Measurements from ENCODE around the gene CLIC3.
A peak's percentile ranks its signal among the peaks of the same experiment; 100 is the strongest.

CLIC3 gene

DNA sequence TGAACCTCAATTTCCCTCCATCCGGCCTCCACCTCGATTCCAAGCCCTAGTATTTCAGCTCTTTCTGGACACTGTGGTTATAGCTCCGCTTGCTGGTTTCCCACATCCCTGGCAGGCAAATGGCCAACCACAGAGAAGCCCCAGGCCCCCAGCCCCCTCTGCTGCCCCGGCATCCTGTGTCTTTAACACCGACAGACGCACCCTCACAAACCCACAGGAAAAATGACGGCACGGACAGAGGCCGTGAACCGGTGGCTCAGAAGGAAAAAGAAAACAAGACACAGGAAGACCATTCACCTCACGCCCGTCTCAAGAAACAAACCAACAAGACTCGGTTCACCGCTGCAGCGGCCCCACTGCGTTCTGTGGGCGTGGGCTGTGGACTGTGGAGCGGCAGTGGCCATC lies 1.5 kb upstream of the CLIC3 start:
- DNase-seq = no peak

- DNase-seq = no peak
Measured at GRCh38 chr9:136997371-136997770, 1.0 kb upstream of the CLIC3 start.

DNA sequence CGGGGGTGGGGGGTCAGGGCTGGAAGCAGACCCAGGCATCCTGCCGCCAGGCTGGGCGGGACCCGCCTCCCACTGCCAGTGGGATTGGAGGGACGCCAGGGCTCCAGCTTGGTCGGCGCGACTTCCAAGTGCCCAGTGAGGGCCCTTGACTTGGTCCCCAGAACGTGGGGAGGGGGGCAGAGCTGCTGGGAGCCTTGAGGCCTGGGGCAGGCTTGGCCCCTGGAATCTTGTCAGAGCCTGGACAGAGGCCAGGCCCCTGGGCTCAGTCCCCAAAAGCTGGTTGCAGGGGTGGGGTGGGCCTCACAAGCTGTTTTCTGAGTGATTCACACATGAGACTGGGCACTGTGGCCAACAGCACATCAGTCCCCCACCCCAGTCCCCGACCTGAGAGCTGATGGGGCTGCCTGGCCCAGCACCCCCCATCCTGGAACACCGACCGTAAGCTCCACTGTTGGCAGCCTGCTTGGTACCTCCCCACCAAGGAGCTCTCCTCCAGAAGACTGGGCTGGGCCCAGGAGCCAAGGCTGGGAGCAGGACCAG lies 526 bp downstream of the CLIC3 start:
- no peak for DNase-seq

- no peak for DNase-seq
Measured at GRCh38 chr9:136995362-136995761, 1.0 kb downstream of the CLIC3 start.

- DNase-seq = no peak
Measured at GRCh38 chr9:136994888-136995230, 1.5 kb downstream of the CLIC3 start.

DNA sequence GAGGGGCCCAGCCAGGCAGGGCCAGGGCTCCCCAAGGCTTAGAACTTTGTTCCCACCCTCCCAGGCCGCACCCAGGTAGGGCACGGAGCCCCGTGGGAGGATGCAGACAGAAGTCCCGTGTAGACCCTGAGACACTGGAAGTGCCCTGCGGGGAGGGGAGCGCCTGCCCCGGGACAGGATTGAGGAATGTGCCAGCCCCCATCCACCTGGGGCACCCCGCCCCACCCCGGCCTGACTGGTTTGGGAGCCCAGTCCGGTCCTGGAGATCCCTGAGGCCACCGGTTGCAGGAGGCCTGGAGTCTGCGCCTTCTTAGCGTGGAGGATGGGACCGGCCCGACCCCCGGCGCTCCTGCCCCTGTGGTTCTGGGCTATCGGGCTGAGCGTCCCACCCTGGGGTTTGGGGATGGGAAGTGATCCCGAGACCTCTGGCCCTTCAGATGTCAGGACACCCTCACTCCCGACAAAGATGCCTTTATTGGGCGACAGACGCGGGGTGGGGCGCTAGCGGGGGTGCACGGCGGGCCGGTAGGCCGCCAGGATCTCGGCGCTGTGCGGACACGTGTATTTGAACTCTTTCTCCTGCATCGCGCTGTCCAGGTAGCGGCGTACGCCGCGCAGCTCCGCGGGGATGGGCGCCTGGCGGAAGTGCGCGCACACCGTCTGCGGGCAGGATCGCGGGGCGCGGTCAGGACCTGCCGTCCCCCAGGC lies 2.0 kb downstream of the CLIC3 start:
- DNase-seq = no peak

DNA sequence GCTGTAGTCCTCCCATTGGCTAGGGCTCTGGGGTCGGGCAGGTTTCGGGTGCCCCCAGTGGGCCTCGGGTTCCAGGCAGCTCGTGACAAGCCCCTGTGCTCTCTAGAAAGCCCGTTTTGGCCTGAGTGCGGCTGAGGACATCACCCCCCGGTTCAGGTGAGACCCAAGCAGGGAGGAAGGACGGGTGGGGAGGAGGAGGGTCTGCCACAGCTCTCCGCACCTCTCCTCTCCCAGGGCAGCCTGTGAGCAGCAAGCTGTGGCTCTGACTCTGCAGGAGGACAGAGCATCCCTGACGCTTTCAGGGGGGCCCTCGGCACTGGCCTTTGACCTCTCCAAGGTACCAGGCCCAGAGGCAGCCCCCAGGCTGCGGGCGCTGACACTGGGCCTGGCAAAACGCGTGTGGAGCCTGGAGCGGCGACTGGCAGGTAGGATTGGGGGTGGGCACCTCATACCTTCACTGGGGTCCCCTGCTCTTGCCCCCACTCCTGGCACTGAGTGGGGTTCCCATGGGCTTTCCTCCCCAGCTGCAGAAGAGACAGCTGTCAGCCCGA lies 3.5 kb downstream of the CLIC3 start:
- DNase-seq = no peak

DNA sequence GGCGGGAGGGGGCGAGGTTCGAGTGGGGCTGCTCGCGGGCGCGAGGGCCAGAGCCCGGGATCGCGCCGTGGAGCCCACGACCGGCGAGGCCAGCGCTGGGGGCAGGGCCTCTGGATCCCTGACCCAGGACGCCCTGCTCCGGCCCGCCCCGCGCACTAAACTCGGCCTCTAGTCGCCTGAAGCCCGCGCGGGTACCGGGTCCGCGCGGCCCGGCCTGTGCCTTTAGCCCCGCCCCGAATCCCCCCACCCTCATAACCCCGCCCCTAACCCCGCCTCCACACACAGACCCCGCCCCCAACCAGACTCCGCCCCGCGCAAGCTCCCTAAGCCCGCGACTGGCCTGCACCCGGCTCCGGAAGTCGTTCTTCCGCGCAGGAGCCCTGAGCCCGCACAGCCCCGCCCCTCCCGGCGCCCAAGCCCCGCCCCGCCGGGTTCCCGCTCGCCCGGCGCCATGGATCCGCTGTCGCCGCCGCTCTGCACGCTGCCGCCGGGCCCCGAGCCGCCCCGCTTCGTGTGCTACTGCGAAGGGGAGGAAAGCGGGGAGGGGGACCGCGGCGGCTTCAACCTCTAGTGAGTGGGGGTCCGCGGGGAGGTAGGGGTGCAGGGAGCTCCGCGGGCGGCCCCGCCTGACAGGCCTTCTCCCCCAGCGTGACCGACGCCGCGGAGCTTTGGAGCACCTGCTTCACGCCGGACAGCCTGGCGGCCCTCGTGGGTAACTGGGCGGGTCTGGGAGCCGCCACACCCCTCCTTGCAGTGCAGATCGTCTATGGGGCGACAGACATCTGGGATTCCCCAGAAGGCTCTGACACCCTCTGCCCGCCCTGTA lies 4.2 kb downstream of the CLIC3 start, which contains the start of gene PAXX:
Gene PAXX, plus strand, starts transcription at position 430 of the 826 bp plus-strand sequence. Its CDS starts 22 bp downstream, at position 452.
- DNase-seq = peak; percentile 51

GRCh38 chr9:136990242-136990911 lies 6.0 kb downstream of the CLIC3 start:
- DNase-seq = no peak

GRCh38 chr9:136988872-136989271 lies 7.5 kb downstream of the CLIC3 start:
- DNase-seq = no peak

DNA sequence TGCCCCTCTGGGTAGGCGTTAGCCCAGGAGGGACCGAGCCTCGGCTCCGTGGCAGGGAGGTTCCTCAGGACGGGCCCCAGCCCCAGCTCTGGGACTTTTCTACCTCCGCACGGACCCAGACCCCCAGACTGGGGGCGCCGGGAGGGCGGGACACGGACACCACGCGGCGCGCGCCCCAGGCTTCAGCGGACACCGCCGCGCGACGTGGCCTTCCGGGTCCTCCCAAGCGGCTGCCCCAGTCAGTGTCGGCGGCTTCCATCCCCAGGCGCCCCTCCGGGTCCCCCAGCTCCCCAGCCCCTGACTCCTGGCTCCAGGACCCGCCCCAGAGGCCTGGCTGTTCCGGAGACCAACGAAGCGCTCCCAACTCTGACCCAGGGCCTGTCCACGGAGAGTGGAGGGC lies 10.5 kb downstream of the CLIC3 start:
- no peak for DNase-seq

DNA sequence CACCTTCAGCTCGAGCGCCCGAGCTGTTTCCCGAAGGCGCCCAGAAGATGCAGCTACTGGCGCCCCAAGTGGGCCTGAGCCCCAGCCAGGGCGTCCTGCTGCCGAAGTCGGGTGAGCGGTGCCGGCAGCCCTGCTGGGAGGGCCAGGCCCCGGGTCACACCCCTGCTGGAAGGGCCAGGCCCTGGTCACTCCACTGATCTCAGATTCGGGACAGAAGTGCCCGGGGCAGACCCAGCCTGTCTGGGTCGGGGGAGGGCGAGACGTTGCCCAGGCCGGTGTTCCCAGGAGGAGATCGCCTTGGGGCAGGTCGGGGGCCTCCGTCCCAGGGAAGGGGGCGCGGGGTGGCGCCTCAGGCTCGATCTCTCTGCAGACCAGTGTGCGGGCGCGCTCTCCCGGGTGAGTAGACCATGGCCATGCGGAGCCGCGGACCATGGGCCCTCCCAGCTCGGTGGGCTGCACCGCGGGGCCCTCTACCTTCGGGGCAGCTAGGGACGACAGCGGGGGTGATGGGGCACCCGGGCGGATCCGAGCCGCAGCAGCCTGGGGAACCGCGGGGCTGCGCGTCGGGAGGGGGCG lies 11.3 kb downstream of the CLIC3 start:
- no peak for DNase-seq

- DNase-seq = no peak
Measured at GRCh38 chr9:136984464-136985026, 11.8 kb downstream of the CLIC3 start.

- no peak for DNase-seq
Measured at GRCh38 chr9:136983656-136984314, 12.6 kb downstream of the CLIC3 start.

DNA sequence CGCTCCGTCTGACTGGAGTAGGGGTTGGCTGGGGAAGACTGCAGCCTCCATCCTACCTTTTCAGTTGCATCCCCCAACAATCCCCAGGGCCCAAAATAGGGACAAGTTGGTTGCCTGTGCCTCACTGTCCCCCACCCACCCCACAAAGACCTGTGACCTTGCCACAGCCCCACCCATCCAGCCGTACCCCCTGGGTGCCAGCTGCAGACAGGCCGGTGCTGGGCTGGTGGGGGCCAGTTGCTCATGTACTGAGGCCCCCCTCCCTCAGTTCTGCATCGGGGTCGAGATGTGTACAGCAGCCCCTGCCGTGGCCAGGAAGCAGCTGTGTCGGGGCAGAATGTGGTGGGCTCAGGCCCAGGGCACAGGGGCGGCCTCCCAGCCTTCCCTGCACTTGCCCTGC lies 13.2 kb downstream of the CLIC3 start:
- no peak for DNase-seq

DNA sequence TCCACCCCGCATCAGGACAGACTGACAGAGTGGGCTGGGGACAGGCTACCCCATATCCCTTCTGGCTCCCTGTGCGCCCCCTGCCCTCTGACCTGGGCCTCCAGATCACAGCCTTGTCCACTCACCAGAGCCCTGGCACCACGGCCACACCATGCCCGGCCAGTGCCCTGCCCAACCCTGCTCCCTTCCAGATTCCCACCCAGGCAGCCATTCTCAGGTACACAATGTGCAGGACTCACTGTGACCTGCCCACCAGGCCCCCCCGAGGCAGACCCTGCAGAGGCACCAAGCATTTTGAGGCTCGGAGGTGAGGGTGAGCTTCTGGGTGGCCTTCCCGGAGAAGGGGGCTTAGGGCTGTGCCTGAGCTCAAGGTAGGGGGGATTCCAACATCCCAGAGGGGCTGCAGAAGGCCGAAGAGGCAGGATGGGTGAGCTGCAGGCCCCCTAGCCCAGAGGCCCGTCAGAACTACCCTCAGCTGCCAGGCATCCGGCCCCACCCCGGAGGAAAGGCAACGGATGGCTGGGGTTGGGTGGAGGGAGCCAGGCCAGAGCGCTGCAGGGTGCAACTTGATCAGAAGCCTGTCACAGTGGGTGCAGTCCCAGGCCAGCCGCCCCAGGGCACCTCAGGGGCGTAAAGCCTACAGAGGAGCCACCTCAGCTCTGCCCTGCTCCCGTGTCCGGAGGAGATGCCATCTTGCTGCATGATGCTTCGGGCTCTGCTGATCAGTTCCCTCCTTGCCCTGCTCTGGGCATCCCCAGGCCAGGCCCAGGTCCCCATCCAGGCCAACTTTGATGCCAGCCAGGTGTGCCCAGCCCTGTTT lies 13.9 kb downstream of the CLIC3 start, which contains the start of gene LCNL1:
Gene LCNL1, plus strand, starts transcription at position 762 of the 820 bp plus-strand sequence. CDS start 594 bp downstream, outside the sequence.
- no peak for DNase-seq

- no peak for DNase-seq
Measured at GRCh38 chr9:136981588-136982231, 14.7 kb downstream of the CLIC3 start.

GRCh38 chr9:136980669-136981478 lies 15.5 kb downstream of the CLIC3 start:
- DNase-seq = no peak
